ENCODE data around the gene STK32A.

Gene STK32A

DNA sequence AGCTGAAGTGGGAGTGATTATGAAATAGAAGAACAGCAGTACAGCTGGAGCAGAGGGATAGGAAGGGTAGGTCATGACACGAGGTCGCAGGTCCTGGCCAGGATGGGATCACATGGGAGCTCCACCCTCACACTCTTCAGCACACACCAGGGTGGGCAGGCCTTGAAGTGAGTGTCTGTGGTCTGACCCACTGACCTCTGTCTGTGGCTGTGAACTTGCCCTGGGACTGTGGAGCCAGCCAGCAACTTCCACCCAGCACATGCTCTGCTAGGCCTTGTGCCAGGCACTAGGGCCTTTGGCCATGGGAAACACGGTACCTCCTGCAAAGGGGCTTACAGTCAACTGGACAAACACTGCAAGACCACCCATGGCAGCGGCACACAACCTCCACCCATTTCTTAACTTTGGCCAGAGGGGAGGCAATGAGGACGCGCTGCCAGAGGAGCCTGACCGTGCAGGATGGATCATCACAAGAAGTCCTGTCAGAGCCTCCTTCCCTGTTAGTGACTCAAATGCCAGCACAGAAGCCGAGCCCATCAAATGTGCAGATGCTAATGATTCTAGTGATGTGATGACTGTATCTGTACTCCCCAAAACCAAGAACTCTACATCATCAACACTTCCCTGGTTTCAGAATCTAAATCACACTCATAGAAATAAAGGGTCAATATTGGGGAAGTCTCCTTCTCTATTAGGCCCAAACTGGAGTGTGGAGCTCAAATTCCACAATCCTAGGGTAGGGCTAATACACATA, 161.4 kb downstream of the STK32A start:
- no peak for DNase-seq

DNA sequence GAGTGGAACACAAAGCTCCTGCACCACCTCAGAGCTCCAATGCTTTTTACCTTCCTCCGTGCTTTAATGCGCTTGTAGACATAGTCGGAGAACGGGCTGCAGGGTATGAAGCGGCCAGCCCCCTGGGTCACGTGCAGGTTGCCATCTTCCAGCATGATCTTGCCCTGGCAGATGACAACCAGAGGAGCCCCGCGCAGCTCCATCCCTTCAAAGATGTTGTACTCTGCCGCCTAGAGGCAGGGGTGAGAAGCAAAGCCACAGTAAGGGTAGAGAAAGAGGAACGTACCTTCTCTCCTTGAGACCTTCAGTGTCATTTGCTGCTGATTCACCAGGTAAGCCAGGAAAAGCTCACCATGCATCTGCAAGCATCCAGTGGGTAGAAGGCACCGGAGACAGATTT, 162.8 kb downstream of the STK32A start:
- no peak for DNase-seq

DNA sequence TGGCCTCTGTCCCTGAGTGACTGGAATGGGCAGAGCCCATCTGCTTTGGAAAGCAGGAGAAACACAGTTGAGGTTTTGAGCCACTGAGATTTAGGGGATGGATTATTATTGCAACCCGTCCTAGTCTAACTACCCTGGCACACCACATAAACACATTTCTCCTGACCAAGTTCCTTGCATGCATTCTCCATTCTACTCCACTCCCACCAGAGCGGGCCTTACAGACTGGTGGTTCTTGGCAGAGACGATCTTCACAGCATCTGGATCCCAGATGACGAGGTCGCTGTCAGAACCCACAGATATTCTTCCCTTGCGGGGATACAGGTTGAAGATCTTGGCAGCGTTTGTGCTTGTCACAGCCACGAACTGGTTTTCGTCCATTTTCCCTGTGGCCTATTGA, 164.0 kb downstream of the STK32A start:
- DNase-seq: no peak

DNA sequence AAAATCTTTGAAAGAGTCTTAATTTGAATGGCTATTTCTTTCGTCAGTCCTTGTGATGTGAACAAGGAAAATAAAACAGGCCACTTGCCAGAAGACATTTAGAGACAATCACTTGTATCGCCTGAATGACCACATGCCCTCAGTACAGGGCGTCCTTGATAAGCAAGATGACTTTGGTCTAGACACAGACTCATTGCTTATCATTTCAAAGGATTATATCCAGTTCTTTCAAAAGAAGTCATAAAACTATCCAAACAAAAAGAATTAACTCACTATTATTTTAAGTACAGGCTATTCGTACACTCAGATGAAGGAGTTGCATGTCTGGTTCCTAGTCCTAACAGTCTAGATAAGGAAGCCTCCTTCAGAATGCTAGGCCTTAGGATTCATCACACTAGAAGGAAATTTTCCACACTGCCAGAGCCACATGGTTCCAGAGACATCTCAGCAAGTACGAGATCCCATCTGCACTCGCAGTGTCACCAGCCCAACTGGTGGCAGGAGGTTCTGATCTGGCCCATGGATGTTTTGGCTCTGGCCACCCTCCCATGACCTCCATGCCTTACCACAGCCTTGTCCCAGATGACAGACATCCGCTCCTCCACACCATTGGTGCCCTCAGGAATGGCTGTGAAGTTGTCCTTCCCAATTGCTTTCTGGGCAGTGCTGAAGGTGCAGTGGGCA, 165.4 kb downstream of the STK32A start:
- DNase-seq: no peak

DNA sequence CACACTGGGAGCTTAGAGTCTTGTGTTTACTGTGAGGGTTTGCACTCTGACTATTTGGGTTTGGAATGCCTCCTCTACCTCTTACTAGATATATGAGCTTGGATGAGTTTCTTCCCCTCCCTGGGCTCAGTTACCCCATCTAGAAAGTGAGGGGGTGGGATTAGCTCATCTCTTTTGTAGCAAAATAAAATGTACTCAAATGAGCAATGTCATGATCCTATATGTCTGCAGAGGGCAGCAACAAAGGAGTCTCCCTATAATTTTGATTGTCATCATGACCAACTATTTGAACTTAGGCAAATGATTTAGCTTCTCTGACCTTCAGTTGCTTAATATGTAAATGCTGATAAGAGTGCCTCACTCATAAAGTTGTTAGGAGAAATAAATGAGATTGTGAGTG, 166.1 kb downstream of the STK32A start:
- no peak for DNase-seq

DNA sequence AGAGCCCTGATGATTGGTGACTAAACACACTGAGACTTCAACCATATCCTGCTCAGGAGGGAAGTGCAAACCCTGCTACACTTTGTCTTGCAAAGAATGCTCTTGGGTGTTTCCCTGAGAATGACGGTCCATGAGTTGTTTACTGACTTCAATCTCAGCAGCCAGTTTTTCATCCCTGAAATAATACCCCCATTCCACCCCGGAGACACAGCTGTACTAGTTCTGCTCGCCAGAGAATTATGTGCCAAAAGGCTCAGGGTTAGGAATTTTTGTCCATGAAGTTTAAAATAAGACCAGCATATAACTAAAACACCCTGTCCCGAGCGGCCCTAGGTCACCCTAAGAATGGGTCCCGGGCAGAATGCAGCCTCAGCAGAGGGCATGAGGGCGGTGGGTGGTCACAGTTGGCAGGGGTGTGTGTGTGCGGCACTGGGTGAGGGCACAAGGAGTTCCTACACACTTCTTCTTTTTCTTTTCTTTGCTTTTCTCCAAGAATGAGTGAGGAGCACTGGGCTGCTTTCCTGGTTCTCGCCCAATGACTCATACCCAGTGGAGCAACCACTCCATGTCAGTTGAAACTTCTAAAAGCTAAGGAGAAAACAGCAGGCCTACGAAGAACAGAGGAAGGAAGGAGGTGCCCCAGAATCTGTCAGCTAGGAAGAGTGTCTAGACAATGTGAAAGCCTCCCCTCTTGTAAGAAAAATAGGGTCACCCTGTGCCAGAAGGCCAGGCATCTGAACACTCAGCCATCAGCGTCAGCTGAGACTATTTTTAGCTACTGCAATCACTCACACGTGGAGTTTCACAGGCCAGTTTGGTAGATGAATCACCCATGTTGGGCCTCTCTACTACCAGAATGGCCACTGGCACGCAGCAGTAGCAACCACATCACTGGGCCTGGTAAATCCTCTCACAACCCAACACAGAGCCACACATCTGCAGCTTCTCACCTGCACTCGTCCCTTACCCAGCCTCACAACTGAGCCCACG, 169.1 kb downstream of the STK32A start:
- no peak for DNase-seq

DNA sequence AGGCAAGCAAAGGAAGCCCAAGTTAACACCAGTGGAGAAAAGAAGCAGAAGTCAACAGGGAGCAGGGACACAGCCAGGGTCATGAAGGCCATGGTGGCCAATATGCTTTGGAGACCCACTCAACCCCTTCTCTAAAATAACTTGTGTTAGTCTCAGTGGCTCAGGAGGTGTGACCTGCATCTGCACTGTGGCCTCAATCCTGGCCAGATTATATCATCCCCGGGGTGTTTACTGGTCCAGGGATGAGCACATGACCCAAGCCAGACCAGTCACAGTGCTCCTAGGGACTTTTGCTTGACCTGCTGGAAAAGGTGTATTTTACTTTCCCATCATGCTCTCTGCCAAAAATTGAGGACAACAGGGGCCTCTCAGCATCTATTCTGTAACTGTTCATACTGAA, 169.9 kb downstream of the STK32A start:
- no peak for DNase-seq

DNA sequence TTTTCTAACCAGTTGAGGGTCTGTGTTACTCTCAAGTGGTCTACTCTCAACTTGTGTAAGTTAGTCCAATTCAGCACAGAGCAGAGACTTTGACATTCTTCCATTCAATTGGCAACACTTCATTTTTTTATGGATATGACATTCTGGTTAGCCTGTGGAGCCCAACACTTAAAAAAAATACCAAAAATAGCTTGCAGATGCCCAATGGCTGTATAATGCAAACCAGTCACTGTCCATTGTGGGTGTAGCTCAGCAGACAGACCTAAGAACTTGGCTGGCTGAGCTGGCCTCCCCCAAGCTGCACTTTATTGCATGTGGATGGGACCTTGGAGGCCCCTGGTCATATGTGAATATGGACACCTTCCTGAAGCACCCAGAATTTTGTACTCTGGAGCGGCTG, 171.8 kb downstream of the STK32A start:
- no peak for DNase-seq

DNA sequence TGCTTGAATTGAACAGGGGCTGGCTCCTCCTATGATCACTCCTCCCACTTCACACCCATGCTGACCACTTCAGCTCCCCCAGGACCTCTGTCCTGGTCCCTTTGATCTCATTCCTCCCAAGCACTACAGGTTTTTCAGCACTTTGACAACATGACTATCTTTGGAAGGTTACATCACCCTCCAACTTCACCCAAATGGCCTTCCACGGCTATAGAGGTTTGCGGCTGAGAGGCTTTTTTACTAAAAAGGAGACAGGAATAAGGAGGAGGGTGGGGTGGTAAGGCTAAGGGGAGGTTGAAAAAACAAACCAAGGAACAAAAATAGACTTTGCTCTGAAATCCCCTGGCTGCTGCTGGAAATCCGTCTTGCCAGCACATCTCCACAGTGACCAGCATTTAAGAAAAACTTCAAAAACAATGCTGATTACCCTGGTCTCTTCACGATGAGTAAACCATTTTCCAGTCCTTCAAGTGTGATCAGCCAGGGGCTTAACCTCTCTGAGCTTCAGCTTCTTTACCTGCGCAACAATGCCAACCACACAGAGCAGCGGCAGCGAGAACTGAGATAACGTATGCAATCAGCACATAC, 172.4 kb downstream of the STK32A start:
- DNase-seq: no peak

DNA sequence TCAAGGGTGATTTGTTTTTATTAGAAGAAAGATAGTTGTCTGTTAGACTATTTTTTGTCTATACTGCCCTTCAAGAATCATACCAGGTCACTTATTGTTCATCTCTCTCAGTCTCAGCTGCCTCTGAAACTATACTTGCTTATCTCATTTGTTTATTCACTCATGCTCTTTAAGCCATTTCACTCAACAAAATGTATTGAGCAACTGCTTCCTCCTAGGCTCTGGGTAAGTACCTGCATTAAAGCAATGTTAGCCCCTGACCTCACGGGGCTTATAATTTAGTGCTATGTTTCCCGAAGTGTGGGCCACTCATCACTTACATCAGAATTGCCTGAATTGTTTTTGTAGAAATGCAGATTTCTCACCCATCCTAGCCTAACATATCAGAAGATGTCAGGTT, 174.2 kb downstream of the STK32A start:
- DNase-seq: no peak

DNA sequence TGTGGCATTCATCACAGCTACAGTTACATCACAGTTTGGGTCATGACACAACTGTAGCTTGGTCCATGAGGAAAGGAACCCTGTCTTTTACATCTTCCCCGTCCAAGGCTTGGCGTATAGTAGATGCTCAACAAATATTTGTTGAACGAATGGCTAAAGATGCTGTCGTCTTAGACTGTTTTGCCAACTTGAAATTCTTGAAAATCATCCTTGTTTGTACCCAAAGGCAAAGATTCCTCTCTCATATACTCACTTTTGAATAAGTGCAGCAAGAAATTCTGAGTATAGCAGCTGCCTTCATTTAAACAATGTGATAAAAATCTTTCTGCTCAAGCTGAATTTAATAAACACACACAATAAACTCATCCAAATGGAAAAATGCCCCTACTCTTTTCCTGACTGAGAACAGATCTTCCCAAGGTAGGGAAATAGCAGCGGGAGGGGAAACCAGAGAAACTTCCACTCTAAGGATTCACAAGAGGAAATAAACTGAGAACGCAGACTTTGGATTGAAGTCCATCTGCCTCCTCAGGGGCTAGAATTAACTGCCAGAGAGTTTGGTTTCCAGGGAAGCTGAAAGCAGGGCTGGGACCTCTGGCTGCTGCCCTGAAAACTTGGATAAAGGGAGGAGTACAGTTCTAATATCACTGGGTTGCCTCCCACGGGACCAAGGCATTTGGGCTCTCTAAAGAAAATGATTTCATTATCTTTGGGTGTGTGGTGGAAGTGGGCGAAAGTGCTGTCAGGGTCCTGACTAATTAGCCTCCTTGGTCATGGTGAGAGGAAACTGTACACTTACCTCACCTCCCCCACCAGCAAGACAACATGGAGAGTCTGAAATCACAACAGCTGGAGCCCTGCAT, 175.9 kb downstream of the STK32A start:
- DNase-seq: no peak

DNA sequence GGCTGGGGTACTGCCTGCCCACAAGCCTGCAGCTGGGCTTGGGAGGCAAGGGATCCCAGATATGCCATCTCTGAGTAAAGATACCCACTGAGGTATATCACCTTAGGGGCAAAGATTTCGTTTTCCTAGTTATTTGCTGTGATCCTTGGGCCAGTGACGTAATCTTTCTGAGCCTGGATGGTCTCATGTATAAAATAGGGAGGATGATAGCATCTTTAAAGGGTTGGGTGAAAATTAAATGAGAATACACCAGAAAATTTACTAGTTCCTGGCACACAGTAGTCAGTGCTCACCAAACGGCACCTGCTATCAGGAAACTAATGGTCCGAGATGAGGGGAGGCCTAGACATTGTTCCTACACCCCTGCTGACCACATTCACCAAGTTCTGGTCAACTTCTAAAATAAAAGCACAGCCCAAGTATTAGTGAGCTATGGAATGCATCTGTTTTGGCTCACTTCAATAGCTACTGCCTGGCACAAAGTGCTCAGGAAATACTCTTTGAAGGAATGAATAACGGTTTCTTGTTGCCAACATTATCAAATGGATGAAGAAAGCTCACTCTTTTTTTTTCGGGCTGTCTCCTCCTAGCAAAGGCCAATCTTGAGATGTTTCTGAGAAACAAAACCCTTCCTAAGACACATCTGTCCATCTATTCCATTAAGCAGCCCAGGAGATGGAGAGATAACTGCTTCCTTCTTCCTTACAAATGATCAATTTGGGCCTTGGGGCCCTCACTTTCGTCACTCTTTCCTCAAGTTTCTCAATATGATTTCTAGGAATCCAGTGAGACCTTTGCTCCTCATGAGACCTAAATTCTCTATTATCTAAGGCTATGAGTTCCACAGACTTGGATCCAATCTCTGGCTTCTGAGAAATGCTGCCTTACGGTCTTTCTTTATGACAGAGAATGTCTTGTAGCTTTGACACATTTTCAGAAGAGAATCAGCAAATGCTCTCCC, 176.8 kb downstream of the STK32A start:
- no peak for DNase-seq

DNA sequence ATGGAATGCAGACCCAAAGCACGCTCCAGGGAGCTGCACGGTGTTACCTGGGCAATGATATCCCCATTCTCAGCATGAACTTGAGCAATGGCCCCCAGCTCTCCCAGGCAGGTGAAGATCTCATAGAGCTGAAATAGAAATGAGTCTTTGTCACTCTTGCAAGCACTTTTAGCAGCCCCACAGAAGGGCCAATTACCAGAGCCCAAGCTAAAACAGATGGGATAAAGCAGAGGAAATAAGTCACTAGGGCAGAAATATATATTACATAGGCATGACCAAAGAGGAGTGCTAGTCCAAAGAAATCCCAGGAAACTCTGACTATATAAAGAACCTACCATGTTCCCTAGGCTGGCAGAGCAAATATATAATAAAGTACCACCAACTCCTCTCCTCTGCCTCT, 177.7 kb downstream of the STK32A start:
- no peak for DNase-seq

DNA sequence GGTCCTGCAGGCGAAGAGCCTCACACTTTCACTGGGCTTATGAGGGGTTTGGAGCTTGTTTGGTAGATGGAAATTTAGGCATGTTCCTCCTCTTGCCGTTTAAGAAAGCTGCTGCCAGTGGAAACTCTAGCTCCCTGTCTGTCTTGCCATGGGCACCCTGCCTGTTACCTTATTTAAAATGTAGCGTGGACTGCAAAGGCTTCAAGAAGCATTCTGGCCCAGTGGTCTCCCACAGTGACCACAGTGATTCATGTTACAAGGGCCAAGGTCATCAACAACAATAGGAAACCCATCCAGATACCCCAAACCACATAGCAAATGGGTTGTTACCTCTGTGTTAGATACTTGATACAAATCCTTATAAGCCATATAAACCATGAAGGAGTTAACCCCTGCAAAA, 178.4 kb downstream of the STK32A start:
- no peak for DNase-seq

DNA sequence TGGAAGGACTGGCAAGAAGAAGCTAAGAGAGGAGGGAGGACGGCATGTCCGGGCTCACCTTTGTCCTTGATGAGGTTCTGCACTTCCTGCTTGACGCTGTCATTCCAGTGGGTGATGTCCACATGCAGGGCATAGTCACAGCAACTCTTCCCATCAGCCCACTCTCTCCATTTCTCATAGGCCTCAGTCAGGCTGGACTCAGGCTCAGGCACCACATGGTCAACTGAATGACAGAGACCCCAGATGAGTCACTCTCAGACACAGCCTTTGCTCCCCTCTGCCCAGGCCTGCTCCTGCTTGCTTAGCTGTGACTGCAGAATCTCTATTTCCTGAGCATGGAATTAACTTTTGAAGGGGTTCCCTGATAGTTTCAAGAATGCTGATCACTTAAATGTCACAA, 180.8 kb downstream of the STK32A start:
- DNase-seq: no peak

DNA sequence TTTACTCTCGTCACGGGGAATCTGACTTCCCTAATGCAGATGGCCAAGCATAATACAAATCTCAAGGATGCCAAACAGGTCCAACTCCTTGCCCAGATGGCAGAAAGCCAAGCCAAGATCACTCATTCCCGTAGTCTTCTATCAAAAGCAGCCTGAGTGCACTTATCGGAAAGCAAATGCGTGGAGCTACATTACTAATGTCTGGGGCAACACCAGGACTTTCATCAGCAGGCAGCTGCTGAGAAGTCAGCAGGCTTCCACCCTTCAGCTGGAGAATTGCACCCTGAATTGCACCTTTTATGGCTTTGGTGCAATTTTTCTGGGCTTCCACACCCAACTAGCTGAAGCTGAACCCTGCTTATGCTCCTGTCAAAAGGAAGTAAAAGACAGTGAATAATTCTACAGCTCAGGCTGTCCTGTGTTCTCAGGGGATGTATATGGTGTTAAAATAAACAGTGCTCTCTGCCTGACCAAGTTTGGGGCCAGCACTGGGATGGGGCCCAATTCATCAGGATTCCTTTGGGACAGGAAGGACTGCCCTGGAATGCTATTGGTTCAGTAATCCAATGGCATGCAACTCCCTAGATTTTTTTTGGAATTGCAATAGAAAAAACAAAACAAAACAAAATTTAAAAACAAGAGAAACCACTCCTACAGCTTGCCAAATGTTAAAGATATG, 182.4 kb downstream of the STK32A start:
- peak; percentile 95 for DNase-seq

DNA sequence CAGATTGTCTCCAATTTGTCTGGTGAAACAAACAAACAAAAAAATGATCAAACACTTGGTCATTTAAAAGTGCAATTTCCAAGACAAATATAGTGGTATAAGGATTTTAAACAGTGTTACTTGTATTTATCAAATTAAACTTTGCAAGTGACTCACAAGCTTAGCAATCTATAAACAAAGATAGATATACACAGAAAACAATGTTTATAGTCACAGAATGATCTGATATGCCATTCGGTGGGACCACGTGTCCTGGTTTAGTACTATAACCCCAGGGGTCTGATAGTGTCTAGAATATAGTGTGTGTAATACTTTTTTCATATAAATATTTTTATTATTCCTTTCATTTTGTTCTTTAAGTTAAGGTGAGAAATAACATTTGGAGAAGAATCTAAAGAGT, 183.8 kb downstream of the STK32A start:
- no peak for DNase-seq

DNA sequence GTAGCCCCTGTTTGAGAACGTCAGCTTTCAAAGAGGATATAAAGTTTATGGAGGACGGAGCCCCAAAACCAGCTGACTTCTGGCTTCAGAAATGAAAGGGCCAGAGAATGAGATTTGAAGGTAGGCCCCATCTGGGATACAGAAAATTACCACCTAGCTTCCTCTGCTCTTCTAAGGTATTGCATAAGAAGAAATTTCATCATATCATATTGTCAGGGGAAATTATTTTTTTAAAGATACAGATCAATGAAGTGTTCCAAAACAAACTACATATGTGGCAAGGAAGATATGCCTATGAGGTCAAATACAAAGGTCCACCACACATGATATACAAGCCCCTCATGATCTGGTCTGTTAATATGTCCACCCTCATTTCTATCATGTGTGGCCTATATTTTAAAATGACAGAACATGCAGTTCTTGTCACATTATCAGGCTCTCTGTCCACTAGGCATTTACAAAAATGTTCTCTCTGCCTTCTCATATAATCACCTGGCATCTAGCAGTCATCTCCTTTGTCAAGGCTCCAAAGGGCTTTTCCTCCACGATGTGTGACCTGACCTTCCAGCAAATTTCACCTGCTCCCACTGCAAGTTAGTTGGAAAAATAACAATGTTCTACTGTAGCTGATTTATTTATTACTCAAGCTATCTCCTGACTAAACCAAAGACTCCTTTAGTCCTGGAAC, 192.0 kb downstream of the STK32A start:
- no peak for DNase-seq

DNA sequence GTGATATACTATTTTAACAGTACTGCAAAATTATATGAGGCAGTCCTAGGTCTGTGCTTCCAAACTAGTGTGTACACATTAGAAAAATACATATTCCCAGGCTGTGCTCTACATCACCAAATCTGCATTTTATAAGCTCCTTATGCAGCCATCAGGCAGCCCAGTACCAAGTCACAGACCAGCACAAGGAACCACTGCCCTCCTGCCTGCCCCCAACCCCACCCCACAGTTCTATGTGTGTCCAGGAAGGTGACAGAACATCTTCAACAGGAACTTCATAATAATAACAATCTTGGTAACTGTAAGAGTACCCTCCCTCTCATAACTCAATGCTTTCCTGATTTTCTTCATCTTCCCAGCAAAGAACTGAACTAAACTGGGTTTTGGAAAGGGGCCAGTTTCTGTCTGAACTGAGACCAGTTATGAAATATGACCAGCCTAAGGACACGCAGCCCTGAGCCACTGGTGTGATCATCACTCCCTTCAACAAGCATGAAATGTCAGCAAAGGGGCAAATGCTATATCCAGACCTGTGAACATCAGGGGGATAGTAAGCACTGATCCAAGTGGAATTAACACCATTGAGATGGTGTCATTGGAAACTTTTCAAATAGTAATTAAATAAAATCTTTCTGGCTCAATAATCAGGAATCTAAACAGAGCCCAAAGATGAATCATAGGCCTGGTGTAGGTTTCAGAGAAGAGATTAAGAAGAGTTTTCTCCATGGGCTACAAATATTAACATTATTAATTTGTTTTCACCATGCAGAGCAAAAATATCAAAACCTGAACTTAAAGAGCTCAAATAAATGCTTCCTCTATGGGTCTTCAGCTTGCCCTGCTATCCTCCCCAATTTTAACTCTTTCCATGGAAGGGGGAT, 192.9 kb downstream of the STK32A start:
- DNase-seq: no peak

Measured in DMS79 (cell line).